Inflammatory macrophage treated with lipopolysaccharide for 1 hour (primary cell): ENCODE measurements around the gene ZNF746.
"Not testable (repeated sequence)": the region's sequence is repeated elsewhere in the genome, so short reads cannot be mapped to it uniquely, and the experiment has no call there.

ENCODE experiments used
- DNase-seq, 2 donors: peaks; one replicate each; pipeline ENCODE4 v3.0.0-alpha.2; 2020 to 2022

ZNF746 gene

DNA sequence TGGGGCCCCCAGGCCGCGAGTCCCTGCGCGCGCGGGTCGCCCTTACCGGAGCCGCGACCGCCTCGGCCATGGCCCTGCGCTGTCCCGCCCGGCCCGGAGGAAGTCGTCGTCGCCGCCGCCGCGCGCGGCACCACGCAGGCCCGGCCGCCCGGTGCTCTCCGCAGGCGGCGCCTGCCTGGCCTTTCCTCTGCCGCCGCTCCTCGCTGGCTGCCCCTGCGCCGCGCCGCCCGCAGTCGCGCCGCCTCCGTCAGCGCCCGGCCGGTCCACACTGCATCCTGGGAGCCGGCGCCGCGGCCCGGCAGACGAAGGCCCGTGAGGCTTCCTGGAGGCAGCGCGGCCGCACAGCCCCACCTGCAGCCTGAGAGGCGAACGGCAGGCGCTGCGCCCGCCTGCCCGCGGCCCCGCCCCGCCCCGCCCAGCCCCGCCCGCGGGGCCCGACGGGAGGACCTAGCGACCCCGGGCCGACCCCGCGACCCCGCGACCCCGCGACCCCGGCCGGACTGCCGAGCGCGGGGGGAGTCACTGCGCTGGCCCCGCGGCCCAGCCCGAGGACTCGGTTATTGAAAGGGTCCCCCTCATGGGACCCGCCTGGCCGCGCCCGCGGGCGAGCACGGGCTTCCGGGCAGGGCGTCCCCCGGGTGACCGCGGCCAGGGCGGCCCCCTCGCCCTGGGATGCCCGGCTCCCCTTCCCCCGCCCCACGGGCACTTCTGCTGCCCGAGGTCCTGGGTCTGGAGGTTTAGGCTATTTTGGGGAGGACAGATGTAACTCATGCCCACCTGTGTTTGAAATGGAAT is at the start of gene ZNF746:
Gene ZNF746 (minus strand): TSS at position 343 of the 795 bp plus-strand sequence. CDS start 273 bp downstream, at position 70.
- DNase-seq = peak; percentile 80

- DNase-seq = no peak
These were observed 49.5 kb upstream of the ZNF746 start for GRCh38 chr7:149547126-149547525.

DNA sequence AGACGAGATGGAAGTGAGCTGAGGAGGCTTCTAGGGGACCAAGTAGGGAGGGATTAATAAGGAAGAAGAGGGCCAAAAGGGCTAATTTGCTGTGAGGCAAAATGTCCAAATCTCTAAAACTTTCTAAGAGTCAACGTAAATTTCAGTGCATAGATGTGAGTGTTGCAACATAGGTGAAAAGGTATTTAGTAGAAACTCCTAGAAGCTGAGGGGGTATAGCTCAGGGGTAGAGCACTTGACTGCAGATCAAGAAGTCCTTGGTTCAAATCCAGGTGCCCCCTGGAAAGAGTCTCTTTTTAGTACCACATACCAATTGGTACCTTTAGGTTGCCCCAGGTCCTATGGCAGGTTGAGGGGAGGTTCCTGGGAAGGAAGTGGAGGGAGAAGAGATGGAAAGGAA is 48.7 kb upstream of the ZNF746 start:
- DNase-seq = no peak

GRCh38 chr7:149544028-149544427 is 46.4 kb upstream of the ZNF746 start:
- no peak for DNase-seq

- no peak for DNase-seq
These were observed 35.0 kb upstream of the ZNF746 start for GRCh38 chr7:149532654-149533053.

DNA sequence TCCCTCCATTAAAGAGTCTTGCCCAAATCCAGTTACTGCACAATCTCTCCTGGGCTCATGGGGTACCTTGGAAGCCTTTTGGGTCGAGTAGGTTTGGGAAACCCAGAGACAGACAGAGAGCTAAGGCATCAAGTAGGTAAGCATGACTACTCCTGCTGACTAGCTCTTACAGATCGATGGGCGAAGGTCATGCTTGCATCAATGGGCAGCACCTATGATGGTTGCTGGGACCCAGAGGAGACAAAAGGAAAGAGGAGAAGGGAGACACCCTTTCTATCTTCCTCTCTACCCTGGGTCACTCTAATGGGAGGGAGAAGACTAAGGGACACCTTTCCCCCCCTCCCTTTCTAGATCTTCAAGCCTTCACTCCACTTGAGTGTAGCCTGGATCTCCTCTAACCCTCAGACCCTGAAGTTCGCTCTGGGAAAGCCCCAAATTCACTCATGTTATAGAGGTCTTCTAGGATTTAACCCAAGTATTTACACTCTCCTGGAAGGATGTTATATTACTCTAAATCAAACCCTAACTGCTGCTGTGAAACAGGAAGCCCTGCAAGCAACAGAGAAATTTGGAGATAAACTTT is 31.6 kb upstream of the ZNF746 start:
- DNase-seq = no peak

DNA sequence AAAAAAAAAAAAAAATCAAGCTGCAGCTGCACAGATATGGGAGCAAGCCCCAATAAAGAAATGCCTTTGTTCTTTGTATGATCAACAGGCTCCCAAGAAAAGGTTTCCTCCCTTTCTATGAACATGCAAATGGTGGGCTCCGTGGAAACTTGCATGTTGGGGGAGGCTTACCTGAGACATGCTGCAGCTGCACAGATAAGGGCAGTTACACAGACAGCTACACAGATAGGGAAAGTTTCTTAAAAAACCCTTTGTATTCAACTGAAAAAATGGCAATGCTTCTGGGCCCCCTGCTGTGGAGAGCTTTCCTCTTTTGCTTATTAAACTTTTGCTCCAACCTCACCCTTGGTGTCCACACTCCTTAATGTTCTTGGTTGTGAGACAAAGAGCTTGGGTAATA is 29.8 kb upstream of the ZNF746 start:
- no peak for DNase-seq

DNA sequence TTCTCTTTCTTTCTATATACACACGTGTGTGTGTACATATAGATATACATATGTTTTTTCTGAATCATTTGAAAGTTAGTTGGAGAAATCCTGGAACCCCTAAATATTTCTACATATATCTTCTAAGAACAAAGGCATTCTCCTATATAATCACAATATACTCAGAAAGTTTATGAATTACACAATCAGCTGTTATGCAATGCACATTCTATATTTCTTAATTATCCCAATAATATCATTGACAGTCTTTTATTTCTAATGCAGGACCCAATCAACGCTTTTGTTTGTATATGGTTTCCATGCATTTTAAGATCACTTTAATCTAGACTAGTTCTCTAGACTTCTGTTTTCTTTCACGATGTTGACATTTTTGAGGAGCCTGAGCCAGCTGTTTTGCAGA is 27.7 kb upstream of the ZNF746 start:
- DNase-seq = peak in 1 of 2 donors; percentile 21

GRCh38 chr7:149524394-149524793 is 26.8 kb upstream of the ZNF746 start:
- DNase-seq = no peak

GRCh38 chr7:149510248-149510647 is 12.6 kb upstream of the ZNF746 start:
- DNase-seq = no peak

GRCh38 chr7:149509774-149510173 is 12.2 kb upstream of the ZNF746 start:
- DNase-seq = no peak

- no peak for DNase-seq
These were observed 7.9 kb upstream of the ZNF746 start for GRCh38 chr7:149505551-149505950.

GRCh38 chr7:149501651-149502050 is 4.0 kb upstream of the ZNF746 start:
- no peak for DNase-seq

DNA sequence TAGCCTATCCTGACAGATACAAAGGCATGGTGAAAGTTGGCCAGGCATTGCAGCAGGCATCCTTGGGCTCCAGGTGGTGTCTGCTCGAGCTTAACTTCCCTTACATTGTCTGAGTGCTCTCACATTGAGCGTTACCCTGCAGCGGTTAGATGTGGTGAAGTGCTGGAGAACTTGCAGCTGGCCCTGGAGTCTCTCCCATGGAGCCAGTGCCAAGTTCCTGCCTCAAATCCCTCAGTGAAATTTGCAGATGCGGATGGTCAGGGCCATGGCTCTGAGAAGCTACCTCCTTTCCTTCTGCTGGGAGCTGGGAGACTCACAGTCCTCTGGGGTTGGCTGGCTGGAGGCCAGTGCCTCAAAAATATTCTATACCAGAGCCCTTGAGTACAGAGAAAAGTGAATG is 3.3 kb upstream of the ZNF746 start:
- no peak for DNase-seq

- DNase-seq = no peak
These were observed 2.6 kb upstream of the ZNF746 start for GRCh38 chr7:149500201-149500600.

DNA sequence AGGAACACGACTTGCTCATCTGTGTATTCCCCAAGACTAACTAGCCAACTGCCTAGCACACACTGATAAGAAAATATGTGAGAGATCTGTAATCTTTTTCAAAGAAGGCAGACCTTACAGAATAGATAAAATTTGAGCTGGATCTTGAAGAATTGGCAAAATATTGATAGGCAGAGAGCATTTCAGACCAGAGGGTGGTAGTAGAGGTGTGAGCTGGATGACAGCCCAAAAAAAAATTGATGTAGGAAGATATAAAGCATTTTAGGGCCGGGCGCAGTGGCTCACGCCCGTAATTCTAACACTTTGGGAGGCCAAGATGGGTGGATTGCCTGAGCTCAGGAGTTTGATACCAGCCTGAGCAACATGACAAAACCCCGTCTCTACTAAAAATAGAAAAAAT is 1.2 kb upstream of the ZNF746 start:
- DNase-seq = no peak

GRCh38 chr7:149496642-149497391 is 792 bp downstream of the ZNF746 start:
- DNase-seq = peak; percentile 12

DNA sequence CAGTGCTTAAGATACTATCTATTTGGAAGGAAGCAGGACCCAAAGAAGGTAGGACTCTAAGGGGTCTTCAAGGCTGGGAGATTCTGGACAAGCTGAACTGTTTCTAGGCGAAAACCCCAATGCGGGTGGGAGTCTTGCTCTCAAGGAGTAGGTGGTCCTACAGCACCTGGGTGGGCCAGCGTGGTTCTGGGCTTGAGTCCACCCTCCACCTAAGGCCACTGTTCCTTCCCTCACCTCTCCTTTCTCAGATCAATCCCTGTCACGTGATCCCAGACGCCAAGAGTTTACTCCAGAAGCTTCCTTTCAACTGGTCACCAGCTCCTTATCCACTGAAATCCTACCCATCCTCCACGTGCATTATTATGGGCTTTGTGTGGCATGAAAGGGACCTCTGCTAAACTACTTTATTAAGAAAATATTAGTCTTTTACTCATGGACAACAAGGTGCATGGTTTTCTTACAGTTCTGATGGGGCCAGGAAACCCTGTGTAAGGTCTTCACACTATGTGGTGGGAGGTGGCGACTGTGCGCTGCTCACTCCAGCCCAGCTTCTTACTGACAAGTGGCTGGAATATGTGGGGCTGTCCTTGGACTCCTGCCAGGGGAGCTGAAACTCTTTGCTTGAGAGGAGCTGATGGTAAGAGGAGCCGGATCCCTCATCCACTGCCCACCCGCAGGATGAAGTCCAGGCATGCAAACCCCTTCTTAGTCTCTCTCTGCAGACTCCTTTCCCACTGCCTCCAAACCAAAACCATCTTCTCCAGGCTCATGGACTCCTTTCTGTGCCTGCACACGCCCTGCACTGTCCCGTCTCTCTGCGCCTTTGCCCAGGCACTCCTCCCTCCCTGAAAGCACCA is 1.6 kb downstream of the ZNF746 start:
- DNase-seq = peak; percentile 6 to 24

GRCh38 chr7:149494738-149495368 is 2.8 kb downstream of the ZNF746 start:
- peak; percentile 60 to 77 for DNase-seq

DNA sequence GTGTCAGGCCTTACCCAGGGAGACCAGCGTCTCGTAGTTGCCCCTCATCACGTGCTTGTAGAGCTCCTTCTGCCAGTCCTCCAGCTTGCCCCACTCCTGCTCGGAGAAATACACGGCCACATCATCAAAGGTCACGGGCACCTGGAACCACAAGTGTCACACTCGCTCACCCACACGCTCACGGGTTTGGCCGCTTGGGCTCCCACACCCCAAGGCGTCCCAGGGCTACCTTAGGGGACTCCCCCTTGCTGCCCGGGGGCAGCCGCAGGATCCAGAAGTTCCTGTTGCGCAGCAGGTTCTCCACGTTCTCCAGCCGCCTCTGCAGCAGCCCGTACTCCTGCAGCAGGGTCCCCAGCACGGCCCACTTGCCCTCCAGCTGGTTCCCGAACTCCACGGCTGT is 3.6 kb downstream of the ZNF746 start:
- not testable (repeated sequence) for DNase-seq

DNA sequence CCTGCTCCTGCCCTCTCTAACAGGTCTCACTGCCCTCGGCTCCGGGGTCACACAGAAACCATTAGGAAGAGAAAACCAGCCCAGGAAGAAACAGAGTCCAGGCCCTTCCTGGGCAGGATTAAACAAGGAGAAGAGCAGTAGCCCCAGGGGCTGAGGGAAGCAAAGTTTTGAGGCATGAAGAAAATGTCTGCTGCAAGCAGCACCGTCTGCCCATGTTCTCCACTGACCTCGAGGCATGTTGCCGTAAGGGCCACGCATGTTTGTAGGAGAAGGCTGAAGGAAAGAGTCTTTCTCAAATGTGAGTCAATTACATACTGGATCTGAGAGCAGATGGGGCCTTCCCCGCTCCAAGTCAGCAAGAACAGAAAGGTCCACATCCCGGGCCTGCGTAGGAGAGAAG is 4.2 kb downstream of the ZNF746 start:
- no peak for DNase-seq

DNA sequence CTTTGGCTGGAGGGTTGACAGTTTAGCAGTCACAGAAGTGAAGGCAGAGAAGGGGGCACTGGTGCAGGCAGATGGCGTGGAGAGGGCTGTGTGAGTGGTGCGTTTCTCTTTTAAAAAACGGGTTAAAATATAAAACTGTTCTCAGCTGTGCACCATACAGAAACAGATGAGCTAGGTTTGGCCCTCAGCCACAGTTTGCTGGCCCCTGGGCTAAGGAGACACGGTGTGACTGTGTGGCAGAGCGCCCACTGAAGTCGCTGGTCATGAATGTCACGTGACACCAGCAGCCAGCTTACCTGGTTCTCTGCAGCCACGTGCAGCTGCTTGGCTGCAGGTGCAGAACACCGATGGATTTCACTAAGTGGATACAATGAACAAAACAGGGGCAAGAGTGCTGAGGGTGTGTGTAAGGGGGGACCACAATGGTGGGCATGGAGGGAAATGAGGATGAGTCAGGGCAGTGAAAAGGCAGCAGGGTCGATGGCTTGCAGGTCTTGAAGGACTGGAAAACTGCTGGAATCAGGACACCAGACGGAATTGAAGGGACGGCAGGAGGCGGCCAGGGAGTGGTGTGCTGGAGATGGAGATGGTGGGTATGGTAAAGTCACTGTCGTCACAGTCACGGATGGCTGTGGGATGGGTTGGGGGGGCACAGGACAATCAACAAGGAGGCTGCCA is 7.4 kb downstream of the ZNF746 start:
- DNase-seq = no peak
